ENCODE measurements around the gene FOXL1. TPM values are rescaled to one million over a fixed set of nuclear protein-coding genes. Genes with fewer than 3 reads are reported as not detected.

FOXL1 gene
- total RNA-seq, 2 donors from 2014 or later, result not detected

DNA sequence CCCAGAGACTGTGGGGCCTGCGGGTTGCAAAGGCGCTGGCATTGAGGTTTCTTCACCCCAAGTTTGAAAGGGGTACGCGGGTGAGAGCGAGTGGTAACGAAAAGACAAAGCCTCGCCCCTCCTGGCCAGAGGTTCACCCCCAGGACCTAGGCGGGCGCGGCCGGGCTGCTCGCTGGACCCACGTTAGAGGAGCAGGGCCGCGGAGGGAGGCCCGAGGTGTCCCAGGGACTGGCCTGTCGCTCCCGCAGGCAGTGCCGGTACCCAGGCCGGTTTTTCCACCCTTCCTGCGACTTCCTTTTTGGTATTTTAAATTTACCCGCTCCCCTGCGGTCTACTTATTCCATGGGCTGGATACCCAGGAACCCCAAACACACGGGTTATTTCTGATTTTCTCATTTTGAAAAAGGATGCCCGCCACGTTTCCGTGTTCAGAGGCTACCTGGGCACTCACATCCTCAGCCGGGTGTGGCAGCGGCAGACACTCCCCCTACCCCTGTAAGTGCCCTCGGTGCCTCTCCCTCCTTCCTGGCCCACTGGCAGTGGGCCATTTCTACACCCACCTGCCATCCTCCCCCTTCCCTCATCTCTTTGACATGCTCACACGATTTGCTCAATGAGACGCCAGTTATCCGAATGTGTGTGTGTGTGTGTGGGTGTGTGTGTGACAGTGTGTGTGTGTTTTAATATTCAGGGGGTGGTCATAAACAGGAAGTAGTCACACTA, 1.6 kb upstream of the FOXL1 start:
- H3K27ac Mint-ChIP-seq, result no peak overlapping the region
- peaks cover 0 to 4% of the 10 kb centered on the region in 2 donors for H3K4me1 Mint-ChIP-seq (ENCODE audit: low read depth in 2 of 2)
- ATAC-seq (no peak), DNase-seq (ENCODE audit: low spot score) (no peak)
- peak overlapping the region; percentile 73 for H3K4me3 Mint-ChIP-seq
- no peaks in the 10 kb centered on the region for H3K9me3 Mint-ChIP-seq
- no peaks in the 10 kb centered on the region for H3K36me3 Mint-ChIP-seq
- H3K27me3 Mint-ChIP-seq, result peaks cover 47 to 52% of the 10 kb centered on the region in 2 donors

GRCh38 chr16:86577314-86577971, 906 bp upstream of the FOXL1 start:
- DNase-seq (ENCODE audit: low spot score) (no peak), ATAC-seq (no peak)
- no peak overlapping the region for H3K27ac Mint-ChIP-seq
- no peak overlapping the region for H3K4me3 Mint-ChIP-seq
- no peaks in the 10 kb centered on the region for H3K9me3 Mint-ChIP-seq
- peaks cover 51 to 56% of the 10 kb centered on the region in 2 donors for H3K27me3 Mint-ChIP-seq
- H3K4me1 Mint-ChIP-seq (ENCODE audit: low read depth in 2 of 2), result peaks cover 0 to 4% of the 10 kb centered on the region in 2 donors
- H3K36me3 Mint-ChIP-seq, result no peaks in the 10 kb centered on the region

DNA sequence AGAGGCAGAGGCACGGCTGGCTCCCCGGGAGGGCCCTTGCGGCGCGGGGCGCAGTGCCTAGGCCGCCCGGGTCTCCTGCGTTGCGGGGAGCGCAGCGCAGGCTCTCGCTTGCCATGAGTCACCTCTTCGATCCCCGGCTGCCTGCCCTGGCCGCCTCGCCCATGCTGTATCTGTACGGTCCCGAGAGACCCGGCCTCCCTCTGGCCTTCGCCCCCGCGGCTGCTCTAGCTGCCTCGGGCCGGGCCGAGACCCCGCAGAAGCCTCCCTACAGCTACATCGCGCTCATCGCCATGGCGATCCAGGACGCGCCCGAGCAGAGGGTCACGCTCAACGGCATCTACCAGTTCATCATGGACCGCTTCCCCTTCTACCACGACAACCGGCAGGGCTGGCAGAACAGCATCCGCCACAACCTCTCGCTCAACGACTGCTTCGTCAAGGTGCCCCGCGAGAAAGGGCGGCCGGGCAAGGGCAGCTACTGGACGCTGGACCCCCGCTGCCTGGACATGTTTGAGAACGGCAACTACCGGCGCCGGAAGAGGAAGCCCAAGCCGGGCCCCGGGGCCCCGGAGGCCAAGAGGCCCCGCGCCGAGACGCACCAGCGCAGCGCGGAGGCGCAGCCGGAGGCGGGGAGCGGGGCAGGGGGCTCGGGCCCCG, 390 bp downstream of the FOXL1 start:
- Mint-ChIP-seq H3K27ac (no peak overlapping the region), H3K4me1 (ENCODE audit: low read depth in 2 of 2) (peaks cover 0 to 4% of the 10 kb centered on the region in 2 donors), H3K36me3 (no peaks in the 10 kb centered on the region), H3K9me3 (no peaks in the 10 kb centered on the region), H3K27me3 (peaks cover 54% of the 10 kb centered on the region in 2 donors), H3K4me3 (no peak overlapping the region)
- ATAC-seq (no peak), DNase-seq (ENCODE audit: low spot score) (no peak)

GRCh38 chr16:86579268-86580062, 1.1 kb downstream of the FOXL1 start:
- DNase-seq (ENCODE audit: low spot score) (no peak), ATAC-seq (no peak)
- no peak overlapping the region for H3K4me3 Mint-ChIP-seq
- H3K4me1 Mint-ChIP-seq (ENCODE audit: low read depth in 2 of 2), result peaks cover 0 to 4% of the 10 kb centered on the region in 2 donors
- H3K27ac Mint-ChIP-seq, result no peak overlapping the region
- no peaks in the 10 kb centered on the region for H3K9me3 Mint-ChIP-seq
- H3K36me3 Mint-ChIP-seq, result no peaks in the 10 kb centered on the region
- H3K27me3 Mint-ChIP-seq, result peaks cover 47 to 48% of the 10 kb centered on the region in 2 donors

GRCh38 chr16:86580063-86580790, 1.9 kb downstream of the FOXL1 start:
- peaks cover 0 to 4% of the 10 kb centered on the region in 2 donors for H3K4me1 Mint-ChIP-seq (ENCODE audit: low read depth in 2 of 2)
- no peak overlapping the region for H3K4me3 Mint-ChIP-seq
- no peaks in the 10 kb centered on the region for H3K36me3 Mint-ChIP-seq
- H3K27ac Mint-ChIP-seq, result no peak overlapping the region
- DNase-seq (ENCODE audit: low spot score) (no peak), ATAC-seq (no peak)
- H3K27me3 Mint-ChIP-seq, result peaks cover 40 to 44% of the 10 kb centered on the region in 2 donors
- no peaks in the 10 kb centered on the region for H3K9me3 Mint-ChIP-seq

DNA sequence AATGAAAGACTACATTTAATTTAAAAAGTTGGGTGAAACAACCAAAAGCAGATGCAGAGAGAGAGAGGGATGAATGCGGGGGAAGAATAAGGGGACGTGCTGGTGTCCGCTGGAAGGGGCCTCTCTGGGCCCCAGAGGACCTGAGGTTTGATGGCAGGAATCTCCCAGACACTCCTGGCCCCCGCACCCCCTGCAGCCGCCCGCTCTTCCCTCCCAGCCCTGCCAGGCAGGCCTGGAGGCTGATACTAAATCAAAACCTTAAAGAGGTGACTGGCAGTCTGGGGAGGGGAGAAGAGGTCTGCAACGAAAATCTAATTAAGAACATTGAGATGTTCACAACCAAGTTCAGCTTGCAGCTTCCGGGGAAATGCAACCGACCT, 2.4 kb downstream of the FOXL1 start:
- Mint-ChIP-seq H3K27ac (no peak overlapping the region), H3K4me3 (no peak overlapping the region), H3K27me3 (peaks cover 40 to 44% of the 10 kb centered on the region in 2 donors), H3K9me3 (no peaks in the 10 kb centered on the region), H3K36me3 (no peaks in the 10 kb centered on the region), H3K4me1 (ENCODE audit: low read depth in 2 of 2) (peaks cover 0 to 4% of the 10 kb centered on the region in 2 donors)
- DNase-seq (ENCODE audit: low spot score) (no peak), ATAC-seq (no peak)

GRCh38 chr16:86581458-86581857, 3.1 kb downstream of the FOXL1 start:
- Mint-ChIP-seq H3K27me3 (peaks cover 40% of the 10 kb centered on the region in 2 donors), H3K4me3 (no peak overlapping the region), H3K27ac (no peak overlapping the region), H3K36me3 (no peaks in the 10 kb centered on the region), H3K9me3 (no peaks in the 10 kb centered on the region), H3K4me1 (ENCODE audit: low read depth in 2 of 2) (no peaks in the 10 kb centered on the region)
- DNase-seq (ENCODE audit: low spot score) (no peak), ATAC-seq (no peak)

- Mint-ChIP-seq H3K4me3 (no peak overlapping the region), H3K4me1 (ENCODE audit: low read depth in 2 of 2) (no peaks in the 10 kb centered on the region), H3K9me3 (no peaks in the 10 kb centered on the region), H3K36me3 (no peaks in the 10 kb centered on the region), H3K27ac (no peak overlapping the region), H3K27me3 (peaks cover 21 to 24% of the 10 kb centered on the region in 2 donors)
- DNase-seq (ENCODE audit: low spot score) (no peak), ATAC-seq (peak in 1 of 2 donors; percentile 6)
These were observed 5.8 kb downstream of the FOXL1 start for GRCh38 chr16:86584071-86584685.

GRCh38 chr16:86584726-86585721, 6.7 kb downstream of the FOXL1 start:
- H3K27me3 Mint-ChIP-seq, result peaks cover 19 to 21% of the 10 kb centered on the region in 2 donors
- no peak for DNase-seq (ENCODE audit: low spot score)
- H3K9me3 Mint-ChIP-seq, result no peaks in the 10 kb centered on the region
- H3K4me3 Mint-ChIP-seq, result no peak overlapping the region
- ATAC-seq, result peak in 1 of 2 donors; percentile 24
- no peaks in the 10 kb centered on the region for H3K4me1 Mint-ChIP-seq (ENCODE audit: low read depth in 2 of 2)
- no peaks in the 10 kb centered on the region for H3K36me3 Mint-ChIP-seq
- H3K27ac Mint-ChIP-seq, result no peak overlapping the region

- H3K36me3 Mint-ChIP-seq, result no peaks in the 10 kb centered on the region
- H3K27me3 Mint-ChIP-seq, result peaks cover 14 to 15% of the 10 kb centered on the region in 2 donors
- DNase-seq (ENCODE audit: low spot score) (no peak), ATAC-seq (no peak)
- no peak overlapping the region for H3K4me3 Mint-ChIP-seq
- H3K9me3 Mint-ChIP-seq, result no peaks in the 10 kb centered on the region
- no peaks in the 10 kb centered on the region for H3K4me1 Mint-ChIP-seq (ENCODE audit: low read depth in 2 of 2)
- no peak overlapping the region for H3K27ac Mint-ChIP-seq
These were observed 7.7 kb downstream of the FOXL1 start for GRCh38 chr16:86585821-86586611.

DNA sequence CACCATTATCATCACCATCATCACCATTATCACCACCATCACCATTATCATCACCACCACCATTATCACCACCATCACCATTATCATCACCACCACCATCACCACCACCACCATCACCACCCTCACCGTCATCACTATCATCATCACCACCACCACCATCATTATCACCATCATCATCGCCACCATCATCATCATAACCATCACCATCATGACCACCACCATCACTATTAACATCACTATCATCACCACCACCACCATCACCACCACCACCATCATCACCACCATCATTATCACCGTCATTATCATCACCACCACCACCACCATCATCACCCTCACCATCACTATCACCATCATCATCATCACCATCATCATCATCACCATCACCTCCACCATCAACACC, 9.1 kb downstream of the FOXL1 start:
- no peak for DNase-seq (ENCODE audit: low spot score)
- Mint-ChIP-seq H3K9me3 (no peaks in the 10 kb centered on the region), H3K4me3 (no peak overlapping the region), H3K4me1 (ENCODE audit: low read depth in 2 of 2) (no peaks in the 10 kb centered on the region), H3K27me3 (peaks cover 10 to 11% of the 10 kb centered on the region in 2 donors), H3K27ac (no peak overlapping the region), H3K36me3 (no peaks in the 10 kb centered on the region)
- ATAC-seq, result no peak

Measured in natural killer cell treated with Interleukin-12 subunit alpha and Interleukin-12 subunit beta and Interleukin-15 and Interleukin-18, amount 100 ng/mL, for 72 hours (primary cell).